ENCODE results near the gene COMMD7.

DNA sequence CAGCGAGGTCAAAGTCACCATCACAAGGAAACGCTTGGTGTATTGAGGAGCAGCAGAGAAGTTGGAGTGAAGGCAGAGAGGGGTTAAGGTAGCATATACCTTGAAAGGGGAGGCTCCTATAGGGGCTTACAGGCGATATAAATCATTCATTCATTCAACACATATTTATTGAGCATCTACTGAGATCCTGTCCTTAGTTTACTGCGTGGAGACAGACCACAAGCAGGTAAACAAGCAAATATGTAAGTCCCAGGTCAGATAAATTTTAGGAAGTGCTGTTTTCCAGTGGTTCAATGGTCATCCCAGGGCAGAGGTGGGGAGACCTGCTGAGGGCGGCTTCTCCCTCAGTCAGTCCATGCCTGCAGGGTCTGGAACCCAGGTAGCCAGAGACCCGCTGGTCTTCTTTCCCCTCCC is 18.2 kb upstream of the COMMD7 start:
- TF ChIP-seq, protein P1, sequence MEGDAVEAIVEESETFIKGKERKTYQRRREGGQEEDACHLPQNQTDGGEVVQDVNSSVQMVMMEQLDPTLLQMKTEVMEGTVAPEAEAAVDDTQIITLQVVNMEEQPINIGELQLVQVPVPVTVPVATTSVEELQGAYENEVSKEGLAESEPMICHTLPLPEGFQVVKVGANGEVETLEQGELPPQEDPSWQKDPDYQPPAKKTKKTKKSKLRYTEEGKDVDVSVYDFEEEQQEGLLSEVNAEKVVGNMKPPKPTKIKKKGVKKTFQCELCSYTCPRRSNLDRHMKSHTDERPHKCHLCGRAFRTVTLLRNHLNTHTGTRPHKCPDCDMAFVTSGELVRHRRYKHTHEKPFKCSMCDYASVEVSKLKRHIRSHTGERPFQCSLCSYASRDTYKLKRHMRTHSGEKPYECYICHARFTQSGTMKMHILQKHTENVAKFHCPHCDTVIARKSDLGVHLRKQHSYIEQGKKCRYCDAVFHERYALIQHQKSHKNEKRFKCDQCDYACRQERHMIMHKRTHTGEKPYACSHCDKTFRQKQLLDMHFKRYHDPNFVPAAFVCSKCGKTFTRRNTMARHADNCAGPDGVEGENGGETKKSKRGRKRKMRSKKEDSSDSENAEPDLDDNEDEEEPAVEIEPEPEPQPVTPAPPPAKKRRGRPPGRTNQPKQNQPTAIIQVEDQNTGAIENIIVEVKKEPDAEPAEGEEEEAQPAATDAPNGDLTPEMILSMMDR (IDR thresholded peaks at IDR 0.05) = no peak
- no peak for TF ChIP-seq POLR2A (IDR thresholded peaks at IDR 0.05)
